ENCODE results near the gene ZCCHC4.

DNA sequence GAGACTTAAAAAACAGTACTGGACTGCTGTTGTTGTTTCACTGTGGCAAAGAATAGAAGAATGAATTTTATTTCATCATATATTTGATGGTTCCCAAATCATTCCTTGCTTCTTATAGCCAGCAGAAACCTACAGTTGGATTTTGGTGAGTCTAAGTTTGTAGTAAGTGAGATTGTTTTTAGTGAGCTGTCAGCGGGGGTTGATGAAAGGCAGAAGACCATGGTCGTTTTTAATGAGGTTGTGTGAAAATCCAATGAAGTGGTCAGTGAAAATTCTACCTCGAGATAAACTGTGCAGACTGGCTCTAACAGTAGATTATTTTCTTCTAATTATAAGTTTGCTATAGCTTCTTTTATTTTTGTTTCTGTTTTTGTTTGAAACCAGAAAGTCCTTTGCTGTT is 100.7 kb downstream of the ZCCHC4 start:
- TF ChIP-seq CTCF (IDR thresholded peaks at IDR 0.05 in 2 of 3, conservative IDR thresholded peaks at IDR 0.05 in 1 of 3; ENCODE audit: borderline replicate concordance in 1 of 3, insufficient read depth in 1 of 3, low read depth in 2 of 3, low read length in 2 of 3) (no peak), POLR2A (IDR thresholded peaks at IDR 0.05; ENCODE audit: borderline replicate concordance, extremely low read depth, insufficient read depth, insufficient read length) (no peak), YY1 (IDR thresholded peaks at IDR 0.05; ENCODE audit: extremely low read depth, insufficient replicate concordance, low read depth, low read length) (no peak), POLR2AphosphoS5 (IDR thresholded peaks at IDR 0.05; ENCODE audit: low read depth, low read length) (no peak), EZH2phosphoT487 (IDR thresholded peaks at IDR 0.05; ENCODE audit: borderline replicate concordance) (no peak), REST (IDR thresholded peaks at IDR 0.05; ENCODE audit: low read depth) (no peak), ZNF274 (IDR thresholded peaks at IDR 0.05; ENCODE audit: low read depth, low read length) (no peak), JUND (IDR thresholded peaks at IDR 0.05) (no peak), CBX3 (IDR thresholded peaks at IDR 0.05; ENCODE audit: low read depth) (no peak), ZFX (IDR thresholded peaks at IDR 0.05) (no peak), SP1 (IDR thresholded peaks at IDR 0.05; ENCODE audit: low read depth) (no peak)
- TF ChIP-seq, protein P1, sequence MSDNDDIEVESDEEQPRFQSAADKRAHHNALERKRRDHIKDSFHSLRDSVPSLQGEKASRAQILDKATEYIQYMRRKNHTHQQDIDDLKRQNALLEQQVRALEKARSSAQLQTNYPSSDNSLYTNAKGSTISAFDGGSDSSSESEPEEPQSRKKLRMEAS (IDR thresholded peaks at IDR 0.05): no peak
